ENCODE results near the gene MUC5B. TPM values are rescaled to one million over a fixed set of nuclear protein-coding genes. Genes with fewer than 3 reads are reported as not detected.

The MUC5B gene
- total RNA-seq, 4 donors from 2014 or later, result 0.44 TPM; not detected in 3

- DNase-seq (ENCODE audit: low spot score), result no peak
- TF ChIP-seq CTCF (IDR thresholded peaks at IDR 0.05), result no peak
- ATAC-seq (ENCODE audit: low FRiP score), result no peak
Observed at GRCh38 chr11:1251236-1251770, 28.4 kb downstream of the MUC5B start.

GRCh38 chr11:1252371-1253102 lies 29.7 kb downstream of the MUC5B start:
- TF ChIP-seq CTCF (IDR thresholded peaks at IDR 0.05), result no peak
- ATAC-seq (ENCODE audit: low FRiP score) (no peak), DNase-seq (ENCODE audit: low spot score) (no peak)

GRCh38 chr11:1253103-1253485 lies 30.2 kb downstream of the MUC5B start:
- DNase-seq (ENCODE audit: low spot score) (no peak), ATAC-seq (ENCODE audit: low FRiP score) (no peak)
- TF ChIP-seq CTCF (IDR thresholded peaks at IDR 0.05), result no peak

- no peak for TF ChIP-seq CTCF (IDR thresholded peaks at IDR 0.05)
- DNase-seq (ENCODE audit: low spot score) (no peak), ATAC-seq (ENCODE audit: low FRiP score) (no peak)
Observed at GRCh38 chr11:1254086-1254648, 31.3 kb downstream of the MUC5B start.

- no peak for DNase-seq (ENCODE audit: low spot score)
- no peak for TF ChIP-seq CTCF (IDR thresholded peaks at IDR 0.05)
- ATAC-seq (ENCODE audit: low FRiP score), result no peak
Observed at GRCh38 chr11:1254733-1255132, 31.9 kb downstream of the MUC5B start.

GRCh38 chr11:1255151-1255550 lies 32.3 kb downstream of the MUC5B start:
- TF ChIP-seq CTCF (IDR thresholded peaks at IDR 0.05), result no peak
- DNase-seq (ENCODE audit: low spot score), result no peak
- ATAC-seq (ENCODE audit: low FRiP score), result no peak
